ENCODE results near the gene GDF11. TPM values are rescaled to one million over a fixed set of nuclear protein-coding genes. Genes with fewer than 3 reads are reported as not detected.

Gene GDF11
- total RNA-seq, 1 experiment from 2014 or later, result 5.3 TPM

DNA sequence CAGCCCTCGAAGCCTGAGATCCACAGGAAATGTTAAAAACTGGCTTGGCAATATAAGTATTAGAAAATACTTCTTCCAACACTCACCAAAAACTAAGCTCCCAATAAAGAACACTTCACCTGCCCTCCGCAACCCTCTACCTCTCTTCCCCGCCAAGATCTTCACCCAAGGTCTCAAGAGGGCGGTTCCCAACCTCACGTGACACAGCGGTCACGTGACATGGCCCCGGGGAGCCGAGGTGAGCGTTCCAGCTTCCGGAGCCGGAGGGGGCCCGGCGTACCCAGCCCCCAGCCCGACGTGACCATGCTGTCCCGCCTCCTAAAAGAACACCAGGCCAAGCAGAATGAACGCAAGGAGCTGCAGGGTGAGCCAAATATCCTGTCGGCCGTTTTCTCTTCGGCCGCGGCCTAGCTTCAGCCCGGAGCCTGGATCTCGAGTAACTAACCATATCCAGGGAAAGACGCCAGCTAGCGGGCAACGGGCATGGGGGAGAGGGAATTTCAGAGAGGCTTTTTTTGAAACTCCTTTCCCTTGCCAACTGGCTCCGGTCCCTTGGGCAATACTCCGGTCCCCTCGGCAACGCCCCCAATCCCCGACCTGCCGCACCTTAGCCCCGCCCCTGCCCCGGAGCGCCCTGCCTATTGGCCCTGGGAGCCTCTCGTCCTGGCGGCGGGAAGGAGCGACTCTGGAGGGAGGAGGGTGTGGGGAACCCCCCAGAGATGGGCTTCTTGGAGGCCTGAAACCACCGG lies 26.9 kb upstream of the GDF11 start, which contains the start of gene BLOC1S1:
Gene BLOC1S1 (plus strand): TSS at position 214 of the 749 bp plus-strand sequence. CDS start 6 bp downstream, at position 220.
- peak; percentile 90 for ATAC-seq
- H2AFZ ChIP-seq (ENCODE audit: low read depth, low read length, poor library complexity, severe bottlenecking), result no peak within 1 kb of the TSS
- peak within 1 kb of the TSS; percentile 72 for H3K9ac ChIP-seq (ENCODE audit: low read length)
- H4K20me1 ChIP-seq (ENCODE audit: insufficient read depth), result no peaks in the 10 kb centered on the region
- intact Hi-C loops (cut with micrococcal nuclease), result loop anchor here (1.0 kb wide), 1 partner anchor 35 kb away; a partner anchor contains a TSS
- peak within 1 kb of the TSS; percentile 93 for H3K4me2 ChIP-seq (ENCODE audit: low read length)
- peak within 1 kb of the TSS; percentile 84 for H3K27ac ChIP-seq (ENCODE audit: low read depth, low read length)
- H3K4me3 ChIP-seq (replicated peaks in 1 of 2; ENCODE audit: low read depth in 1 of 2, low read length in 2 of 2), result peak within 1 kb of the TSS; percentile 75 to 94
- H3K27me3 ChIP-seq (ENCODE audit: insufficient read depth, low read length), result peaks cover 11% of the 10 kb centered on the region; the same call in 1 of the 2 replicates
- ChIA-PET CTCF (interaction anchor here (0.9 to 1.3 kb wide), 5 partner anchors 8 to 59 kb away, joined by 3 to 7 read pairs (median 4); a partner anchor contains a TSS), POLR2A (interaction anchor here (0.7 kb wide), 1 partner anchor 14 kb away, joined by 3 read pairs; no protein-coding TSS in a partner anchor), RAD21 (ENCODE audit: low non-redundant PET in 1 of 2, low total read pairs in 2 of 2, uncharacterized antibody in 2 of 2, unreplicated experiment in 2 of 2) (interaction anchor here in 1 of 2 experiments (0.9 kb wide), 1 partner anchor 8 kb away, joined by 4 read pairs; the partner anchor contains the start of gene ITGA7)
- H3K4me1 ChIP-seq (ENCODE audit: control insufficient read depth in 1 of 2, insufficient read depth in 2 of 2, low read length in 2 of 2), result peaks cover 27 to 48% of the 10 kb centered on the region in 2 experiments
- peaks cover 14% of the 10 kb centered on the region for H3K79me2 ChIP-seq (ENCODE audit: insufficient read depth, low read length)
- H3K9me2 ChIP-seq (ENCODE audit: insufficient read depth), result no peaks in the 10 kb centered on the region
- peak; percentile 94 for DNase-seq (ENCODE audit: low read depth, low spot score)
- no peaks in the 10 kb centered on the region for H3K36me3 ChIP-seq (ENCODE audit: control insufficient read depth in 1 of 2, insufficient read depth in 2 of 2, low read length in 2 of 2)
- BruUV-seq (replicated peaks), result TSS peak; percentile 57
- no peaks in the 10 kb centered on the region for H3K9me3 ChIP-seq (ENCODE audit: control insufficient read depth in 1 of 2, insufficient read depth in 1 of 2, low read depth in 1 of 2, low read length in 2 of 2)
- TF ChIP-seq, protein P1, sequence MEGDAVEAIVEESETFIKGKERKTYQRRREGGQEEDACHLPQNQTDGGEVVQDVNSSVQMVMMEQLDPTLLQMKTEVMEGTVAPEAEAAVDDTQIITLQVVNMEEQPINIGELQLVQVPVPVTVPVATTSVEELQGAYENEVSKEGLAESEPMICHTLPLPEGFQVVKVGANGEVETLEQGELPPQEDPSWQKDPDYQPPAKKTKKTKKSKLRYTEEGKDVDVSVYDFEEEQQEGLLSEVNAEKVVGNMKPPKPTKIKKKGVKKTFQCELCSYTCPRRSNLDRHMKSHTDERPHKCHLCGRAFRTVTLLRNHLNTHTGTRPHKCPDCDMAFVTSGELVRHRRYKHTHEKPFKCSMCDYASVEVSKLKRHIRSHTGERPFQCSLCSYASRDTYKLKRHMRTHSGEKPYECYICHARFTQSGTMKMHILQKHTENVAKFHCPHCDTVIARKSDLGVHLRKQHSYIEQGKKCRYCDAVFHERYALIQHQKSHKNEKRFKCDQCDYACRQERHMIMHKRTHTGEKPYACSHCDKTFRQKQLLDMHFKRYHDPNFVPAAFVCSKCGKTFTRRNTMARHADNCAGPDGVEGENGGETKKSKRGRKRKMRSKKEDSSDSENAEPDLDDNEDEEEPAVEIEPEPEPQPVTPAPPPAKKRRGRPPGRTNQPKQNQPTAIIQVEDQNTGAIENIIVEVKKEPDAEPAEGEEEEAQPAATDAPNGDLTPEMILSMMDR (IDR thresholded peaks at IDR 0.05 in 2 of 3, conservative IDR thresholded peaks at IDR 0.05 in 1 of 3; ENCODE audit: borderline replicate concordance in 1 of 3, insufficient read depth in 1 of 3, low read depth in 2 of 3, low read length in 2 of 3), result no peak
- TF ChIP-seq POLR2AphosphoS5 (IDR thresholded peaks at IDR 0.05; ENCODE audit: low read depth, low read length) (peak; percentile 66; the same call in 1 of the 2 replicates), ELF1 (IDR thresholded peaks at IDR 0.05; ENCODE audit: borderline replicate concordance, low read depth) (no peak; the same call in 1 of the 2 replicates), TCF7L2 (IDR thresholded peaks at IDR 0.05; ENCODE audit: borderline replicate concordance, extremely low read depth, insufficient read depth, insufficient read length) (no peak), EZH2 (IDR thresholded peaks at IDR 0.05) (no peak), ZNF274 (IDR thresholded peaks at IDR 0.05; ENCODE audit: low read depth, low read length) (no peak), SRF (IDR thresholded peaks at IDR 0.05; ENCODE audit: low read depth) (no peak), JUND (IDR thresholded peaks at IDR 0.05) (no peak; the same call in 1 of the 2 replicates), EGR1 (IDR thresholded peaks at IDR 0.05; ENCODE audit: low read depth) (no peak), SIN3A (IDR thresholded peaks at IDR 0.05; ENCODE audit: low read depth) (peak; percentile 96), SP1 (IDR thresholded peaks at IDR 0.05; ENCODE audit: low read depth) (peak; percentile 69), FOSL1 (IDR thresholded peaks at IDR 0.05; ENCODE audit: low read depth) (no peak), EZH2phosphoT487 (IDR thresholded peaks at IDR 0.05; ENCODE audit: borderline replicate concordance) (no peak), POLR2A (IDR thresholded peaks at IDR 0.05; ENCODE audit: borderline replicate concordance, extremely low read depth, insufficient read depth, insufficient read length) (peak; percentile 49), RAD21 (IDR thresholded peaks at IDR 0.05; ENCODE audit: low read depth) (no peak), CEBPB (IDR thresholded peaks at IDR 0.05; ENCODE audit: low read depth) (no peak; the same call in 1 of the 2 replicates), YY1 (IDR thresholded peaks at IDR 0.05; ENCODE audit: extremely low read depth, insufficient replicate concordance, low read depth, low read length) (peak; percentile 75), CBX3 (IDR thresholded peaks at IDR 0.05; ENCODE audit: low read depth) (peak; percentile 40; the same call in 1 of the 2 replicates)
- TF ChIP-seq, protein P2, sequence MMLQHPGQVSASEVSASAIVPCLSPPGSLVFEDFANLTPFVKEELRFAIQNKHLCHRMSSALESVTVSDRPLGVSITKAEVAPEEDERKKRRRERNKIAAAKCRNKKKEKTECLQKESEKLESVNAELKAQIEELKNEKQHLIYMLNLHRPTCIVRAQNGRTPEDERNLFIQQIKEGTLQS (IDR thresholded peaks at IDR 0.05), result no peak
- TF ChIP-seq, protein P3, sequence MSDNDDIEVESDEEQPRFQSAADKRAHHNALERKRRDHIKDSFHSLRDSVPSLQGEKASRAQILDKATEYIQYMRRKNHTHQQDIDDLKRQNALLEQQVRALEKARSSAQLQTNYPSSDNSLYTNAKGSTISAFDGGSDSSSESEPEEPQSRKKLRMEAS (IDR thresholded peaks at IDR 0.05), result peak; percentile 85
- TF ChIP-seq, protein P4, sequence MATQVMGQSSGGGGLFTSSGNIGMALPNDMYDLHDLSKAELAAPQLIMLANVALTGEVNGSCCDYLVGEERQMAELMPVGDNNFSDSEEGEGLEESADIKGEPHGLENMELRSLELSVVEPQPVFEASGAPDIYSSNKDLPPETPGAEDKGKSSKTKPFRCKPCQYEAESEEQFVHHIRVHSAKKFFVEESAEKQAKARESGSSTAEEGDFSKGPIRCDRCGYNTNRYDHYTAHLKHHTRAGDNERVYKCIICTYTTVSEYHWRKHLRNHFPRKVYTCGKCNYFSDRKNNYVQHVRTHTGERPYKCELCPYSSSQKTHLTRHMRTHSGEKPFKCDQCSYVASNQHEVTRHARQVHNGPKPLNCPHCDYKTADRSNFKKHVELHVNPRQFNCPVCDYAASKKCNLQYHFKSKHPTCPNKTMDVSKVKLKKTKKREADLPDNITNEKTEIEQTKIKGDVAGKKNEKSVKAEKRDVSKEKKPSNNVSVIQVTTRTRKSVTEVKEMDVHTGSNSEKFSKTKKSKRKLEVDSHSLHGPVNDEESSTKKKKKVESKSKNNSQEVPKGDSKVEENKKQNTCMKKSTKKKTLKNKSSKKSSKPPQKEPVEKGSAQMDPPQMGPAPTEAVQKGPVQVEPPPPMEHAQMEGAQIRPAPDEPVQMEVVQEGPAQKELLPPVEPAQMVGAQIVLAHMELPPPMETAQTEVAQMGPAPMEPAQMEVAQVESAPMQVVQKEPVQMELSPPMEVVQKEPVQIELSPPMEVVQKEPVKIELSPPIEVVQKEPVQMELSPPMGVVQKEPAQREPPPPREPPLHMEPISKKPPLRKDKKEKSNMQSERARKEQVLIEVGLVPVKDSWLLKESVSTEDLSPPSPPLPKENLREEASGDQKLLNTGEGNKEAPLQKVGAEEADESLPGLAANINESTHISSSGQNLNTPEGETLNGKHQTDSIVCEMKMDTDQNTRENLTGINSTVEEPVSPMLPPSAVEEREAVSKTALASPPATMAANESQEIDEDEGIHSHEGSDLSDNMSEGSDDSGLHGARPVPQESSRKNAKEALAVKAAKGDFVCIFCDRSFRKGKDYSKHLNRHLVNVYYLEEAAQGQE (IDR thresholded peaks at IDR 0.05; ENCODE audit: low read depth), result no peak
